ENCODE data around the gene CDH13.

DNA sequence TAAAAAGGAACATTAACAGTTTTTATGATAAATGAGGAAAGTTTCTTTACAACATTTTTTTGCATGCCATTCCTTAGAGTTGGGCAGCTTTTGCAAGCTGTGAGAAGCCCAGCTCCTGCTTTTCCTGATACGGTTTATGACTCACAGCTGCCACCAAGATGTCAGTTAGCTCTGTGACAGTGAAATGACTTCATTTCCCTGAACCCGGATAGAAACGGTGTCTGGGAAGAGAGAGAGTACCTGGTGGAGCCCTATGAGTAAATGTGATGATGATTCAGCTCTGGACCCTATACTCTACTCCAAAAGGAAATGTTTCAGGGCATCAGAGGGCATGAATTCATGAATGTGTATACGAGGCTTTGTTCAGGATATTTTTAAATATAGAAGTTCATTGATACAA is 814.7 kb downstream of the CDH13 start:
- TF ChIP-seq, protein P1, sequence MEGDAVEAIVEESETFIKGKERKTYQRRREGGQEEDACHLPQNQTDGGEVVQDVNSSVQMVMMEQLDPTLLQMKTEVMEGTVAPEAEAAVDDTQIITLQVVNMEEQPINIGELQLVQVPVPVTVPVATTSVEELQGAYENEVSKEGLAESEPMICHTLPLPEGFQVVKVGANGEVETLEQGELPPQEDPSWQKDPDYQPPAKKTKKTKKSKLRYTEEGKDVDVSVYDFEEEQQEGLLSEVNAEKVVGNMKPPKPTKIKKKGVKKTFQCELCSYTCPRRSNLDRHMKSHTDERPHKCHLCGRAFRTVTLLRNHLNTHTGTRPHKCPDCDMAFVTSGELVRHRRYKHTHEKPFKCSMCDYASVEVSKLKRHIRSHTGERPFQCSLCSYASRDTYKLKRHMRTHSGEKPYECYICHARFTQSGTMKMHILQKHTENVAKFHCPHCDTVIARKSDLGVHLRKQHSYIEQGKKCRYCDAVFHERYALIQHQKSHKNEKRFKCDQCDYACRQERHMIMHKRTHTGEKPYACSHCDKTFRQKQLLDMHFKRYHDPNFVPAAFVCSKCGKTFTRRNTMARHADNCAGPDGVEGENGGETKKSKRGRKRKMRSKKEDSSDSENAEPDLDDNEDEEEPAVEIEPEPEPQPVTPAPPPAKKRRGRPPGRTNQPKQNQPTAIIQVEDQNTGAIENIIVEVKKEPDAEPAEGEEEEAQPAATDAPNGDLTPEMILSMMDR (IDR thresholded peaks at IDR 0.05), result no peak
- TF ChIP-seq EP300 (IDR thresholded peaks at IDR 0.05), result no peak
